Epithelial cell of proximal tubule (primary cell): ENCODE measurements around the gene BCHE. TPM values are rescaled to one million over a fixed set of nuclear protein-coding genes. Genes with fewer than 3 reads are reported as not detected.

Experiments
- DNase-seq: peaks from one replicate; pipeline ENCODE4 v3.0.0-alpha.2; 2011; ENCODE audit warnings: low read depth
- H3K4me3 ChIP-seq: 2 replicates; pipeline ENCODE4 v1.5.1; 2011; ENCODE audit warnings: low read depth, mild to moderate bottlenecking, low read length
- CTCF ChIP-seq: conservative IDR thresholded peaks from 2 replicates; pipeline ENCODE4 v1.5.1; 2012; ENCODE audit warnings: low read depth, mild to moderate bottlenecking, low read length
- total RNA-seq: library from RNA; depleted of rRNA; stranded (reverse); fragments of >200 nt; gene quantifications from 2 replicates; pipeline ENCODE4 v1.2.3, GENCODE V29; 2015

Gene BCHE
- total RNA-seq, 1 donor from 2014 or later: 2.9 TPM

GRCh38 chr3:165784337-165784736, 52.9 kb downstream of the BCHE start:
- no peak for TF ChIP-seq CTCF
- no peak for DNase-seq
- H3K4me3 ChIP-seq: no peak overlapping the region

DNA sequence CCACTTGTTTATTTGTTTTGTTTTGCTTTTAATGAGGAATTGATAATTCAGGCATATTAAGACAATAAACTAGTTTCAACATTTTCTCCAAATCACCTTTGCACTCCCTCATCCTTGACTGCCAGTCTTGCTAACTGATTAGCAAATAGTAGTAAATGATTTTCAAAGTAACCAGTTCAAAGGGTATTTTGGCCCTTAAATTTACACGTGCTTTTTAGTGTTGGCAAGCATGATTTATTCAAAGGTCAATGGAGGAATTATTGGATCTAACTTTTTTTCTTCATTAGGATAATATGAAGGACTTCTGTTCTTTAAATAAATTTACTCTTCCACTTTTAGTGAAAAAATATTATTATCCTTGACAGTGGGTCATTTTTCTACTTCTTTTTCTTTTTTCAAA, 53.8 kb downstream of the BCHE start:
- DNase-seq: peak; percentile 18
- H3K4me3 ChIP-seq: no peak overlapping the region
- TF ChIP-seq CTCF: no peak

- no peak overlapping the region for H3K4me3 ChIP-seq
- no peak for TF ChIP-seq CTCF
Observed at GRCh38 chr3:165778891-165779290, 58.3 kb downstream of the BCHE start.

DNA sequence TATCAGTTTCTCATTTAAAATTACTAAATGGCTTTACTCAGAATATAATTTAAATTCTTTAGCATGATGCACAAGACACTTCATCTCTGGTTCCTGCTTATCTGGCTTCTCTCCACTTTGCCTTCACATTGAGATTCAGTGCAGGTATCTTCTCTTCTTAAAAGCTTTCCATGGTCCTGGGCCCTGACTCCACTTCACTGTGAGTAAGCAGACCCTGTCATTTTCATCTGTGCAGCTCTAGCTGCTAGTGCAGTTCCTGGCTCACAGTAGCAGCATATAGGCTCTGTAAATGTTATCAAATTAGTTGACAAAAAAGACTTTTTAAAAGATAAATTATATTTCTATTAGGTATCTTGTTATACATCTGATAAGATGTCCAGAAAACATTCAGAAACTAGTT, 58.8 kb downstream of the BCHE start:
- no peak for TF ChIP-seq CTCF
- no peak overlapping the region for H3K4me3 ChIP-seq
- no peak for DNase-seq

More at GRCh38 chr3:165778891-165779290, 58.3 kb downstream of the BCHE start:
- no peak for DNase-seq

- no peak for TF ChIP-seq CTCF
- no peak for DNase-seq
- no peak overlapping the region for H3K4me3 ChIP-seq
Observed at GRCh38 chr3:165775824-165776223, 61.4 kb downstream of the BCHE start.

DNA sequence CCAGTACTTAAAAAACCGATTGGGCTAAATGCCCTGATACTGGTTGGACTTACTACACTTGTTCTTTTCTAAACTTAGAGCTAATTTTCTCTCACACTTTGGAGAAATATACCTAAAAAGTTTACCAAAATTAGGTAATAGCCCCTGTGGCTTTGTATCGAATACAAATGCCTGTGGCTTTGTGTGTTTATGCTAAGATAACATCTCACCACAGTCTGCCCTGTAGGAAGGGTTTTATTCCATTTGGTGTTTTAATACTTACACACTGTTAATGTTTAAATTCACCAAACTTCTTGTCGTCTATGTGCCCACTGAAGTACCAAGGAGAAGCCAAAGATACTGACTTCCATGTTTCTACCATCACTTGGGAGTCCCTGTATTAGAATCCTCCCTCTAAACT, 66.4 kb downstream of the BCHE start:
- no peak overlapping the region for H3K4me3 ChIP-seq
- DNase-seq: no peak
- TF ChIP-seq CTCF: no peak

GRCh38 chr3:165768680-165769079, 68.5 kb downstream of the BCHE start:
- TF ChIP-seq CTCF: no peak
- H3K4me3 ChIP-seq: no peak overlapping the region
- no peak for DNase-seq
